ENCODE measurements around the gene SPEG. TPM values are rescaled to one million over a fixed set of nuclear protein-coding genes. Genes with fewer than 3 reads are reported as not detected.

The SPEG gene
- polyA plus RNA-seq, 2 of the 4 experiments (the other 2 are of a cell fraction): 2.3 to 11.5 TPM

DNA sequence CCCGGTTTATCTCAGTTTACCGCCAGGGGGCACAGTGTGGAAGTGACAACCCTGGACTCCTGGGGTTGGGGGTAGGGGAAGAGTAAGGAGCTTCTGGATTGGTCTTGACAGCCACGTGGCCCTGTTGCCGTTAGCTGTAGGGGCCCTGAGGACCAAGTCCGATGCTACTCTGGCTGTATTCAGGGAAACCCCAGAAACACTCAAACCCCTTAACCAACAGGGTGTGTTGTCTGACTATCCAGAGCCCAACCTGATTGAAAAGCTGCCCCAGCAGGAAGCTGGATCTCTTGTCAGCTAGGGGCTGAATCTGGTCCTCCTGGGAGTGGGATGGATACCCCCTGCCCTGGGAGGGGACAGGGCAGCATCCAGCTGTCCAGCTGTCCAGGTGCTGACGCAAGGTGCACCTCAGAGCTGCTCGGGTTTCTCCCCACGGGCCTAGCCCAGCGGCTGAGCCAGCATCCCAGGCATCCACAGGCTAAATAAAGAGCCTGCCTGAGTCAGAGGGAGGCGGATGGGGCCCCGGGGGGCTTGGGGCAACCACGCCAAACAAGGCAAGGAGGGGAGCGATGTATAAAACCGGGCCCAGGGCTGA is 61.0 kb downstream of the SPEG start (continued):
- no peak for TF ChIP-seq ELK1 (IDR thresholded peaks at IDR 0.05; ENCODE audit: low read depth, low read length)
- peak; percentile 32 to 39; a peak in 2 of 5 replicates for TF ChIP-seq RAD21 (conservative IDR thresholded peaks at IDR 0.05 in 1 of 2, IDR thresholded peaks at IDR 0.05 in 1 of 2)
- TF ChIP-seq MAFK (IDR thresholded peaks at IDR 0.05; ENCODE audit: partially characterized antibody): no peak
- no peak for TF ChIP-seq NPAS2 (CRISPR knock-in tag; IDR thresholded peaks at IDR 0.05; ENCODE audit: borderline replicate concordance)
- no peak for TF ChIP-seq HOXB13 (CRISPR knock-in tag; IDR thresholded peaks at IDR 0.05; ENCODE audit: low read depth)
- no peak for TF ChIP-seq BHLHE40 (IDR thresholded peaks at IDR 0.05; ENCODE audit: low read depth, low read length)

- no peak for FAIRE-seq
Measured at GRCh38 chr2:219496247-219496824, 61.7 kb downstream of the SPEG start.

More at GRCh38 chr2:219496247-219496824, 61.7 kb downstream of the SPEG start:
- DNase-seq (ENCODE audit: low read depth in 1 of 2, low spot score in 1 of 2): no peak
- H3K4me3 ChIP-seq: no peak overlapping the region
- CTCF ChIA-PET: interaction anchor here (0.7 to 89.4 kb wide), 7 partner anchors 10 to 338 kb away, joined by 3 to 3291 read pairs (median 8); partner anchors contain the start of genes ASIC4, CHPF, GMPPA and SPEG
- H3K4me1 ChIP-seq: peaks cover 22% of the 10 kb centered on the region; the same call in 2 of the 3 replicates
- ATAC-seq: no peak
- no peaks in the 10 kb centered on the region for H3K9me3 ChIP-seq
- TF ChIP-seq MAFK (IDR thresholded peaks at IDR 0.05; ENCODE audit: partially characterized antibody): no peak
- TF ChIP-seq, protein P1, sequence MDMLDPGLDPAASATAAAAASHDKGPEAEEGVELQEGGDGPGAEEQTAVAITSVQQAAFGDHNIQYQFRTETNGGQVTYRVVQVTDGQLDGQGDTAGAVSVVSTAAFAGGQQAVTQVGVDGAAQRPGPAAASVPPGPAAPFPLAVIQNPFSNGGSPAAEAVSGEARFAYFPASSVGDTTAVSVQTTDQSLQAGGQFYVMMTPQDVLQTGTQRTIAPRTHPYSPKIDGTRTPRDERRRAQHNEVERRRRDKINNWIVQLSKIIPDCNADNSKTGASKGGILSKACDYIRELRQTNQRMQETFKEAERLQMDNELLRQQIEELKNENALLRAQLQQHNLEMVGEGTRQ (IDR thresholded peaks at IDR 0.05): no peak
- no peak for TF ChIP-seq JUNB (IDR thresholded peaks at IDR 0.05)
- TF ChIP-seq ZNF302 (CRISPR knock-in tag; IDR thresholded peaks at IDR 0.05): no peak
- no peak for TF ChIP-seq EHMT2 (IDR thresholded peaks at IDR 0.05; ENCODE audit: low read depth)
- TF ChIP-seq CEBPB (IDR thresholded peaks at IDR 0.05): no peak
- no peak for TF ChIP-seq EP300 (IDR thresholded peaks at IDR 0.05)
- TF ChIP-seq FOSB (CRISPR knock-in tag; IDR thresholded peaks at IDR 0.05): no peak
- no peak for TF ChIP-seq ZSCAN20 (CRISPR knock-in tag; IDR thresholded peaks at IDR 0.05)
- TF ChIP-seq, protein P2, sequence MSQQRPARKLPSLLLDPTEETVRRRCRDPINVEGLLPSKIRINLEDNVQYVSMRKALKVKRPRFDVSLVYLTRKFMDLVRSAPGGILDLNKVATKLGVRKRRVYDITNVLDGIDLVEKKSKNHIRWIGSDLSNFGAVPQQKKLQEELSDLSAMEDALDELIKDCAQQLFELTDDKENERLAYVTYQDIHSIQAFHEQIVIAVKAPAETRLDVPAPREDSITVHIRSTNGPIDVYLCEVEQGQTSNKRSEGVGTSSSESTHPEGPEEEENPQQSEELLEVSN (IDR thresholded peaks at IDR 0.05; ENCODE audit: borderline replicate concordance, low read depth): no peak
- TF ChIP-seq, protein P3, sequence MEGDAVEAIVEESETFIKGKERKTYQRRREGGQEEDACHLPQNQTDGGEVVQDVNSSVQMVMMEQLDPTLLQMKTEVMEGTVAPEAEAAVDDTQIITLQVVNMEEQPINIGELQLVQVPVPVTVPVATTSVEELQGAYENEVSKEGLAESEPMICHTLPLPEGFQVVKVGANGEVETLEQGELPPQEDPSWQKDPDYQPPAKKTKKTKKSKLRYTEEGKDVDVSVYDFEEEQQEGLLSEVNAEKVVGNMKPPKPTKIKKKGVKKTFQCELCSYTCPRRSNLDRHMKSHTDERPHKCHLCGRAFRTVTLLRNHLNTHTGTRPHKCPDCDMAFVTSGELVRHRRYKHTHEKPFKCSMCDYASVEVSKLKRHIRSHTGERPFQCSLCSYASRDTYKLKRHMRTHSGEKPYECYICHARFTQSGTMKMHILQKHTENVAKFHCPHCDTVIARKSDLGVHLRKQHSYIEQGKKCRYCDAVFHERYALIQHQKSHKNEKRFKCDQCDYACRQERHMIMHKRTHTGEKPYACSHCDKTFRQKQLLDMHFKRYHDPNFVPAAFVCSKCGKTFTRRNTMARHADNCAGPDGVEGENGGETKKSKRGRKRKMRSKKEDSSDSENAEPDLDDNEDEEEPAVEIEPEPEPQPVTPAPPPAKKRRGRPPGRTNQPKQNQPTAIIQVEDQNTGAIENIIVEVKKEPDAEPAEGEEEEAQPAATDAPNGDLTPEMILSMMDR (IDR thresholded peaks at IDR 0.05): no peak
- TF ChIP-seq, protein P4, sequence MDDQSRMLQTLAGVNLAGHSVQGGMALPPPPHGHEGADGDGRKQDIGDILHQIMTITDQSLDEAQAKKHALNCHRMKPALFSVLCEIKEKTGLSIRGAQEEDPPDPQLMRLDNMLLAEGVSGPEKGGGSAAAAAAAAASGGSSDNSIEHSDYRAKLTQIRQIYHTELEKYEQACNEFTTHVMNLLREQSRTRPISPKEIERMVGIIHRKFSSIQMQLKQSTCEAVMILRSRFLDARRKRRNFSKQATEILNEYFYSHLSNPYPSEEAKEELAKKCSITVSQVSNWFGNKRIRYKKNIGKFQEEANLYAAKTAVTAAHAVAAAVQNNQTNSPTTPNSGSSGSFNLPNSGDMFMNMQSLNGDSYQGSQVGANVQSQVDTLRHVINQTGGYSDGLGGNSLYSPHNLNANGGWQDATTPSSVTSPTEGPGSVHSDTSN (IDR thresholded peaks at IDR 0.05): no peak
- no peak for TF ChIP-seq ESRRA (IDR thresholded peaks at IDR 0.05; ENCODE audit: borderline replicate concordance, low read length)
- no peak for TF ChIP-seq RARB (CRISPR knock-in tag; IDR thresholded peaks at IDR 0.05)
- no peak overlapping the region for H3K4me2 ChIP-seq
- WGBS (ENCODE audit: missing lambda C conversion rate): 78% methylated on average over 18 of the region's 20 CpGs
- POLR2A ChIA-PET: no interaction called here
- no peak overlapping the region for H3K27ac ChIP-seq

All from A549 (cell line).